GM23338 (cell line): ENCODE results near the gene KCNAB1. TPM values are rescaled to one million over a fixed set of nuclear protein-coding genes. Genes with fewer than 3 reads are reported as not detected.

ENCODE experiments used
- ATAC-seq: fragments of 200-7000 bp; cut with Tn5 transposase; 3 replicates; pipeline ENCODE4 v1.9.1; 2020
- DNase-seq: peaks from one replicate; pipeline ENCODE4 v3.0.0-alpha.2; 2015; ENCODE audit warnings: low spot score
- H2AFZ ChIP-seq: fragments of 200-600 bp; sonication (generic); 2 replicates; pipeline ENCODE4 v1.8.0; 2016; ENCODE audit warnings: antibody characterized with exemption, mild to moderate bottlenecking, moderate library complexity
- H3F3A ChIP-seq: fragments of 200-600 bp; sonication (generic); replicated peaks from 2 replicates; pipeline ENCODE4 v1.8.0; 2017; ENCODE audit warnings: antibody characterized with exemption, mixed run types, low read depth
- H3K27ac ChIP-seq: fragments of 200-600 bp; sonication (generic); 2 replicates; pipeline ENCODE4 v1.6.1; 2016; ENCODE audit warnings: low read depth
- H3K27me3 ChIP-seq: fragments of 200-600 bp; sonication (generic); 2 replicates; pipeline ENCODE4 v1.8.0; 2016; ENCODE audit warnings: mild to moderate bottlenecking, mixed run types, moderate library complexity; ENCODE audit not compliant: insufficient read depth
- H3K36me3 ChIP-seq: fragments of 200-600 bp; sonication (generic); 2 replicates; pipeline ENCODE4 v1.8.0; 2016; ENCODE audit warnings: mild to moderate bottlenecking; ENCODE audit not compliant: insufficient read depth
- H3K4me1 ChIP-seq: fragments of 200-600 bp; sonication (generic); 2 replicates; pipeline ENCODE4 v1.8.0; 2016; ENCODE audit warnings: mild to moderate bottlenecking, moderate library complexity; ENCODE audit not compliant: insufficient read depth
- H3K4me2 ChIP-seq: fragments of 200-600 bp; sonication (generic); 2 replicates; pipeline ENCODE4 v1.7.1; 2017; ENCODE audit warnings: mixed run types
- H3K4me3 ChIP-seq: fragments of 200-600 bp; sonication (generic); 2 replicates; pipeline ENCODE4 v1.6.1; 2016; ENCODE audit warnings: mixed run types
- H3K79me2 ChIP-seq: fragments of 200-600 bp; sonication (generic); replicated peaks from 2 replicates; pipeline ENCODE4 v1.8.0; 2017; ENCODE audit warnings: mild to moderate bottlenecking; ENCODE audit not compliant: insufficient read depth
- H3K9me2 ChIP-seq: fragments of 200-600 bp; sonication (generic); 2 replicates; pipeline ENCODE4 v1.8.0; 2017; ENCODE audit not compliant: insufficient read depth
- H4K20me1 ChIP-seq: fragments of 200-600 bp; sonication (generic); replicated peaks from 2 replicates; pipeline ENCODE4 v1.8.0; 2017; ENCODE audit warnings: mild to moderate bottlenecking; ENCODE audit not compliant: insufficient read depth
- H3K27ac Mint-ChIP-seq: 2 replicates; pipeline ENCODE4 v1.8.0; 2020; ENCODE audit warnings: inconsistent platforms, mild to moderate bottlenecking, moderate library complexity, mixed read lengths
- H3K27me3 Mint-ChIP-seq: 3 replicates; pipeline ENCODE4 v1.8.0; 2022; ENCODE audit warnings: low read depth, mild to moderate bottlenecking, moderate library complexity, mixed read lengths, inconsistent platforms; ENCODE audit not compliant: insufficient read depth, poor library complexity
- H3K36me3 Mint-ChIP-seq: 3 replicates; pipeline ENCODE4 v1.8.0; 2021; ENCODE audit warnings: low read depth, mild to moderate bottlenecking, inconsistent platforms, moderate library complexity, mixed read lengths
- H3K4me1 Mint-ChIP-seq: 3 replicates; pipeline ENCODE4 v1.8.0; 2020; ENCODE audit warnings: mild to moderate bottlenecking, inconsistent platforms, mixed read lengths
- H3K4me3 Mint-ChIP-seq: 3 replicates; pipeline ENCODE4 v1.8.0; 2021; ENCODE audit warnings: moderate library complexity, mild to moderate bottlenecking, inconsistent platforms, mixed read lengths
- H3K9me3 Mint-ChIP-seq: 3 replicates; pipeline ENCODE4 v1.8.0; 2020; ENCODE audit warnings: moderate library complexity, mild to moderate bottlenecking, inconsistent platforms, mixed read lengths
- CREB1 ChIP-seq: fragments of 250-450 bp; sonication (Bioruptor Pico); IDR thresholded peaks from 2 replicates; pipeline ENCODE4 v1.5.0; 2020; ENCODE audit warnings: low read depth, mild to moderate bottlenecking, moderate library complexity
- EZH2 ChIP-seq: fragments of 200-600 bp; sonication (generic); IDR thresholded peaks from one replicate; pipeline ENCODE4 v1.8.0; 2017; ENCODE audit warnings: antibody characterized with exemption, mild to moderate bottlenecking, low read depth; ENCODE audit not compliant: unreplicated experiment
- EZH2phosphoT487 ChIP-seq: fragments of 200-600 bp; sonication (generic); IDR thresholded peaks from one replicate; pipeline ENCODE4 v1.8.1; 2018; ENCODE audit warnings: antibody characterized with exemption; ENCODE audit not compliant: unreplicated experiment
- JUNB ChIP-seq: IDR thresholded peaks from one replicate; pipeline ENCODE4 v1.6.1; 2016; ENCODE audit warnings: antibody characterized with exemption; ENCODE audit not compliant: unreplicated experiment
- NANOG ChIP-seq: IDR thresholded peaks from 2 replicates; pipeline ENCODE4 v1.6.1; 2016; ENCODE audit warnings: antibody characterized with exemption, borderline replicate concordance
- POLR2AphosphoS5 ChIP-seq: IDR thresholded peaks from 2 replicates; pipeline ENCODE4 v1.6.1; 2016; ENCODE audit warnings: antibody characterized with exemption, low read depth
- STAT1 ChIP-seq: IDR thresholded peaks from one replicate; pipeline ENCODE4 v1.6.1; 2016; ENCODE audit warnings: antibody characterized with exemption; ENCODE audit not compliant: unreplicated experiment
- ZNF114 ChIP-seq: fragments of 250-450 bp; sonication (Bioruptor Pico); IDR thresholded peaks from 2 replicates; pipeline ENCODE4 v1.5.0; 2020; ENCODE audit warnings: mild to moderate bottlenecking, moderate library complexity
- ZNF331 ChIP-seq: fragments of 250-450 bp; sonication (Bioruptor Pico); IDR thresholded peaks from 2 replicates; pipeline ENCODE4 v1.5.0; 2020; ENCODE audit warnings: low read depth, mild to moderate bottlenecking, moderate library complexity
- polyA plus RNA-seq: library from polyadenylated mRNA; unstranded; fragments of >200 nt; fragmentation: Nextera tagmentation; extraction: Ambion mirVana; gene quantifications from 2 replicates; pipeline ENCODE4 v1.2.1, GENCODE V29; 2016
- total RNA-seq: library from RNA; depleted of rRNA; stranded (reverse); fragments of >200 nt; shearing (Covaris generic); gene quantifications from 2 replicates; pipeline ENCODE4 v1.2.3, GENCODE V29; 2014
- TF ChIP-seq, protein P1 (sequence below): IDR thresholded peaks from 2 replicates; pipeline ENCODE4 v1.6.1; 2016; ENCODE audit warnings: antibody characterized with exemption
- TF ChIP-seq, protein P2 (sequence below): fragments of 250-450 bp; sonication (Bioruptor Pico); IDR thresholded peaks from 2 replicates; pipeline ENCODE4 v1.5.0; 2020; ENCODE audit warnings: mild to moderate bottlenecking, moderate library complexity
- TF ChIP-seq, protein P3 (sequence below), 2 experiments: fragments of 200-600 bp in 1 of 2; sonication (generic) in 1 of 2; conservative IDR thresholded peaks; 2 replicates each; pipeline versions ENCODE4 v1.5.1 to v1.6.1; 2016 to 2017; ENCODE audit warnings: antibody characterized with exemption in 2 of 2, low read depth in 2 of 2, mild to moderate bottlenecking in 2 of 2, moderate library complexity in 1 of 2
- TF ChIP-seq, protein P4 (sequence below): IDR thresholded peaks from one replicate; pipeline ENCODE4 v1.6.1; 2018; ENCODE audit warnings: antibody characterized with exemption; ENCODE audit not compliant: unreplicated experiment

Gene KCNAB1
- total and polyA plus RNA-seq, 2 experiments from 2014 or later: 0.69 to 2.6 TPM

DNA sequence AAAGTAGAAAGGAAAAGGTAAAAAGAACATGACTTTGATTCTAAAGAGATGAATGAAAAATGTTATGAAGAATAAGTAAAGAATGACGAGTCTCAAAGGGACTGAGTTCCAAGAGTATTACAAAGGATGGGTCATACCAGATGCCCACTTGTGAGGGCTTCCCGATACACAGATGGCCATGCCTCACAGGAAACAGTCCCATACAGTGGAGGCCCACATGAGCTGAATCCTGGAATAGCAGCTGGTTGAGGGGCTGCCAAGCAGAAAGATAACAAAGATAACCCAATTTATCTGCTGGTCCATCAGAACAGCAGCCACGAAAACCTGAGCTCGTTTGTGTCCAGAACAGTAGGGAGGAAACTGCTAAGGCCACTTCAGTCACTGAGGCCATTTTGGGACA, 430.9 kb downstream of the KCNAB1 start:
- ATAC-seq (no peak), DNase-seq (no peak)
- peaks cover 48% of the 10 kb centered on the region; the same call in 1 of the 2 replicates for H3K36me3 ChIP-seq
- H3K9me2 ChIP-seq: no peaks in the 10 kb centered on the region
- H3K4me3 Mint-ChIP-seq: no peak overlapping the region
- H3K4me3 ChIP-seq: no peak overlapping the region
- H3K79me2 ChIP-seq: peaks cover 86% of the 10 kb centered on the region
- peaks cover 26% of the 10 kb centered on the region for H4K20me1 ChIP-seq
- H3K27ac Mint-ChIP-seq: no peak overlapping the region
- no peaks in the 10 kb centered on the region for H3K9me3 Mint-ChIP-seq
- peaks cover 8% of the 10 kb centered on the region for H3K27me3 Mint-ChIP-seq
- TF ChIP-seq NANOG (no peak), JUNB (no peak), ZNF114 (CRISPR knock-in tag) (no peak), ZNF331 (CRISPR knock-in tag) (no peak), CREB1 (CRISPR knock-in tag) (no peak), EZH2 (no peak), EZH2phosphoT487 (no peak), STAT1 (no peak), POLR2AphosphoS5 (no peak)
- TF ChIP-seq, protein P1, sequence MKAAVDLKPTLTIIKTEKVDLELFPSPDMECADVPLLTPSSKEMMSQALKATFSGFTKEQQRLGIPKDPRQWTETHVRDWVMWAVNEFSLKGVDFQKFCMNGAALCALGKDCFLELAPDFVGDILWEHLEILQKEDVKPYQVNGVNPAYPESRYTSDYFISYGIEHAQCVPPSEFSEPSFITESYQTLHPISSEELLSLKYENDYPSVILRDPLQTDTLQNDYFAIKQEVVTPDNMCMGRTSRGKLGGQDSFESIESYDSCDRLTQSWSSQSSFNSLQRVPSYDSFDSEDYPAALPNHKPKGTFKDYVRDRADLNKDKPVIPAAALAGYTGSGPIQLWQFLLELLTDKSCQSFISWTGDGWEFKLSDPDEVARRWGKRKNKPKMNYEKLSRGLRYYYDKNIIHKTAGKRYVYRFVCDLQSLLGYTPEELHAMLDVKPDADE: no peak
- TF ChIP-seq, protein P2, sequence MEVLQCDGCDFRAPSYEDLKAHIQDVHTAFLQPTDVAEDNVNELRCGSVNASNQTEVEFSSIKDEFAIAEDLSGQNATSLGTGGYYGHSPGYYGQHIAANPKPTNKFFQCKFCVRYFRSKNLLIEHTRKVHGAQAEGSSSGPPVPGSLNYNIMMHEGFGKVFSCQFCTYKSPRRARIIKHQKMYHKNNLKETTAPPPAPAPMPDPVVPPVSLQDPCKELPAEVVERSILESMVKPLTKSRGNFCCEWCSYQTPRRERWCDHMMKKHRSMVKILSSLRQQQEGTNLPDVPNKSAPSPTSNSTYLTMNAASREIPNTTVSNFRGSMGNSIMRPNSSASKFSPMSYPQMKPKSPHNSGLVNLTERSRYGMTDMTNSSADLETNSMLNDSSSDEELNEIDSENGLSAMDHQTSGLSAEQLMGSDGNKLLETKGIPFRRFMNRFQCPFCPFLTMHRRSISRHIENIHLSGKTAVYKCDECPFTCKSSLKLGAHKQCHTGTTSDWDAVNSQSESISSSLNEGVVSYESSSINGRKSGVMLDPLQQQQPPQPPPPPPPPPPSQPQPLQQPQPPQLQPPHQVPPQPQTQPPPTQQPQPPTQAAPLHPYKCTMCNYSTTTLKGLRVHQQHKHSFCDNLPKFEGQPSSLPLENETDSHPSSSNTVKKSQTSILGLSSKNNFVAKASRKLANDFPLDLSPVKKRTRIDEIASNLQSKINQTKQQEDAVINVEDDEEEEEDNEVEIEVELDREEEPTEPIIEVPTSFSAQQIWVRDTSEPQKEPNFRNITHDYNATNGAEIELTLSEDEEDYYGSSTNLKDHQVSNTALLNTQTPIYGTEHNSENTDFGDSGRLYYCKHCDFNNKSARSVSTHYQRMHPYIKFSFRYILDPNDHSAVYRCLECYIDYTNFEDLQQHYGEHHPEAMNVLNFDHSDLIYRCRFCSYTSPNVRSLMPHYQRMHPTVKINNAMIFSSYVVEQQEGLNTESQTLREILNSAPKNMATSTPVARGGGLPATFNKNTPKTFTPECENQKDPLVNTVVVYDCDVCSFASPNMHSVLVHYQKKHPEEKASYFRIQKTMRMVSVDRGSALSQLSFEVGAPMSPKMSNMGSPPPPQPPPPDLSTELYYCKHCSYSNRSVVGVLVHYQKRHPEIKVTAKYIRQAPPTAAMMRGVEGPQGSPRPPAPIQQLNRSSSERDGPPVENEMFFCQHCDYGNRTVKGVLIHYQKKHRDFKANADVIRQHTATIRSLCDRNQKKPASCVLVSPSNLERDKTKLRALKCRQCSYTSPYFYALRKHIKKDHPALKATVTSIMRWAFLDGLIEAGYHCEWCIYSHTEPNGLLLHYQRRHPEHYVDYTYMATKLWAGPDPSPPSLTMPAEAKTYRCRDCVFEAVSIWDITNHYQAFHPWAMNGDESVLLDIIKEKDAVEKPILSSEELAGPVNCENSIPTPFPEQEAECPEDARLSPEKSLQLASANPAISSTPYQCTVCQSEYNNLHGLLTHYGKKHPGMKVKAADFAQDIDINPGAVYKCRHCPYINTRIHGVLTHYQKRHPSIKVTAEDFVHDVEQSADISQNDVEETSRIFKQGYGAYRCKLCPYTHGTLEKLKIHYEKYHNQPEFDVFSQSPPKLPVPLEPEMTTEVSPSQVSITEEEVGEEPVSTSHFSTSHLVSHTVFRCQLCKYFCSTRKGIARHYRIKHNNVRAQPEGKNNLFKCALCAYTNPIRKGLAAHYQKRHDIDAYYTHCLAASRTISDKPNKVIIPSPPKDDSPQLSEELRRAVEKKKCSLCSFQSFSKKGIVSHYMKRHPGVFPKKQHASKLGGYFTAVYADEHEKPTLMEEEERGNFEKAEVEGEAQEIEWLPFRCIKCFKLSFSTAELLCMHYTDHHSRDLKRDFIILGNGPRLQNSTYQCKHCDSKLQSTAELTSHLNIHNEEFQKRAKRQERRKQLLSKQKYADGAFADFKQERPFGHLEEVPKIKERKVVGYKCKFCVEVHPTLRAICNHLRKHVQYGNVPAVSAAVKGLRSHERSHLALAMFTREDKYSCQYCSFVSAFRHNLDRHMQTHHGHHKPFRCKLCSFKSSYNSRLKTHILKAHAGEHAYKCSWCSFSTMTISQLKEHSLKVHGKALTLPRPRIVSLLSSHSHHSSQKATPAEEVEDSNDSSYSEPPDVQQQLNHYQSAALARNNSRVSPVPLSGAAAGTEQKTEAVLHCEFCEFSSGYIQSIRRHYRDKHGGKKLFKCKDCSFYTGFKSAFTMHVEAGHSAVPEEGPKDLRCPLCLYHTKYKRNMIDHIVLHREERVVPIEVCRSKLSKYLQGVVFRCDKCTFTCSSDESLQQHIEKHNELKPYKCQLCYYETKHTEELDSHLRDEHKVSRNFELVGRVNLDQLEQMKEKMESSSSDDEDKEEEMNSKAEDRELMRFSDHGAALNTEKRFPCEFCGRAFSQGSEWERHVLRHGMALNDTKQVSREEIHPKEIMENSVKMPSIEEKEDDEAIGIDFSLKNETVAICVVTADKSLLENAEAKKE (CRISPR knock-in tag): no peak
- TF ChIP-seq, protein P3, sequence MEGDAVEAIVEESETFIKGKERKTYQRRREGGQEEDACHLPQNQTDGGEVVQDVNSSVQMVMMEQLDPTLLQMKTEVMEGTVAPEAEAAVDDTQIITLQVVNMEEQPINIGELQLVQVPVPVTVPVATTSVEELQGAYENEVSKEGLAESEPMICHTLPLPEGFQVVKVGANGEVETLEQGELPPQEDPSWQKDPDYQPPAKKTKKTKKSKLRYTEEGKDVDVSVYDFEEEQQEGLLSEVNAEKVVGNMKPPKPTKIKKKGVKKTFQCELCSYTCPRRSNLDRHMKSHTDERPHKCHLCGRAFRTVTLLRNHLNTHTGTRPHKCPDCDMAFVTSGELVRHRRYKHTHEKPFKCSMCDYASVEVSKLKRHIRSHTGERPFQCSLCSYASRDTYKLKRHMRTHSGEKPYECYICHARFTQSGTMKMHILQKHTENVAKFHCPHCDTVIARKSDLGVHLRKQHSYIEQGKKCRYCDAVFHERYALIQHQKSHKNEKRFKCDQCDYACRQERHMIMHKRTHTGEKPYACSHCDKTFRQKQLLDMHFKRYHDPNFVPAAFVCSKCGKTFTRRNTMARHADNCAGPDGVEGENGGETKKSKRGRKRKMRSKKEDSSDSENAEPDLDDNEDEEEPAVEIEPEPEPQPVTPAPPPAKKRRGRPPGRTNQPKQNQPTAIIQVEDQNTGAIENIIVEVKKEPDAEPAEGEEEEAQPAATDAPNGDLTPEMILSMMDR (conservative IDR thresholded peaks at IDR 0.05; ENCODE audit: low read depth in 2 of 2): no peak
- TF ChIP-seq, protein P4, sequence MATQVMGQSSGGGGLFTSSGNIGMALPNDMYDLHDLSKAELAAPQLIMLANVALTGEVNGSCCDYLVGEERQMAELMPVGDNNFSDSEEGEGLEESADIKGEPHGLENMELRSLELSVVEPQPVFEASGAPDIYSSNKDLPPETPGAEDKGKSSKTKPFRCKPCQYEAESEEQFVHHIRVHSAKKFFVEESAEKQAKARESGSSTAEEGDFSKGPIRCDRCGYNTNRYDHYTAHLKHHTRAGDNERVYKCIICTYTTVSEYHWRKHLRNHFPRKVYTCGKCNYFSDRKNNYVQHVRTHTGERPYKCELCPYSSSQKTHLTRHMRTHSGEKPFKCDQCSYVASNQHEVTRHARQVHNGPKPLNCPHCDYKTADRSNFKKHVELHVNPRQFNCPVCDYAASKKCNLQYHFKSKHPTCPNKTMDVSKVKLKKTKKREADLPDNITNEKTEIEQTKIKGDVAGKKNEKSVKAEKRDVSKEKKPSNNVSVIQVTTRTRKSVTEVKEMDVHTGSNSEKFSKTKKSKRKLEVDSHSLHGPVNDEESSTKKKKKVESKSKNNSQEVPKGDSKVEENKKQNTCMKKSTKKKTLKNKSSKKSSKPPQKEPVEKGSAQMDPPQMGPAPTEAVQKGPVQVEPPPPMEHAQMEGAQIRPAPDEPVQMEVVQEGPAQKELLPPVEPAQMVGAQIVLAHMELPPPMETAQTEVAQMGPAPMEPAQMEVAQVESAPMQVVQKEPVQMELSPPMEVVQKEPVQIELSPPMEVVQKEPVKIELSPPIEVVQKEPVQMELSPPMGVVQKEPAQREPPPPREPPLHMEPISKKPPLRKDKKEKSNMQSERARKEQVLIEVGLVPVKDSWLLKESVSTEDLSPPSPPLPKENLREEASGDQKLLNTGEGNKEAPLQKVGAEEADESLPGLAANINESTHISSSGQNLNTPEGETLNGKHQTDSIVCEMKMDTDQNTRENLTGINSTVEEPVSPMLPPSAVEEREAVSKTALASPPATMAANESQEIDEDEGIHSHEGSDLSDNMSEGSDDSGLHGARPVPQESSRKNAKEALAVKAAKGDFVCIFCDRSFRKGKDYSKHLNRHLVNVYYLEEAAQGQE: no peak
- no peaks in the 10 kb centered on the region for H3F3A ChIP-seq
- H3K27me3 ChIP-seq: no peaks in the 10 kb centered on the region
- peaks cover 6% of the 10 kb centered on the region for H3K4me1 ChIP-seq
- no peak overlapping the region for H2AFZ ChIP-seq
- peaks cover 8% of the 10 kb centered on the region; the same call in 2 of the 3 replicates for H3K4me1 Mint-ChIP-seq
- no peak overlapping the region for H3K27ac ChIP-seq
- no peak overlapping the region for H3K4me2 ChIP-seq
- peaks cover 63% of the 10 kb centered on the region for H3K36me3 Mint-ChIP-seq
